Measurements from ENCODE around the gene EFHC1. TPM values are rescaled to one million over a fixed set of nuclear protein-coding genes. Genes with fewer than 3 reads are reported as not detected.

The EFHC1 gene
- polyA plus RNA-seq, 1 donor (not counting 4 experiments of a cell fraction or from before 2014, with no cell fraction given) = 20.5 TPM

DNA sequence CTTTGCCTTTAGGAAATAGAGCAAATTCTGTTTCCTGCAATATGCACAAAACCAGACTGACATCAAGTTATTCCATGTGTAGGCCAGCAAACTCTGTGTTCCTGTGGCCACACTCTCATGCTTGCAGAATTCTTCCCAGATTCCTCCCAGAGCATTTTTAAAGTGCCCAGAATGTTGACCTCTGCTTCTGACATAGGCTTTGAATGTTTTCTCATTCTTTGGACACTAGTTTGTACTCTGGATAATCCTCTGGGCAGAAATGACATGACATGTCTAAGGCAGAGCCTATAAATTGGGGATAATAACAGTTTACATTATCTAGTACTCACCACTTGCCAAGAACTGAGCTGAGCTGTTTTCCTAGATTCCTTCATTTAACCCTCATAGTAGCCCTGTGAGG lies 9.2 kb upstream of the EFHC1 start:
- Histone ChIP-seq H3K36me3 (ENCODE audit: control insufficient read depth in 2 of 2, extremely low read depth in 1 of 2, insufficient read depth in 2 of 2, low read length in 2 of 2) (no peaks in the 10 kb centered on the region), H3K4me1 (ENCODE audit: control insufficient read depth, extremely low read depth, insufficient read depth, low read length) (no peaks in the 10 kb centered on the region), H3K27me3 (ENCODE audit: control insufficient read depth, extremely low read depth, insufficient read depth, low read length) (no peaks in the 10 kb centered on the region), H2AFZ (ENCODE audit: control insufficient read depth, low read length) (no peak overlapping the region), H3K27ac (ENCODE audit: control insufficient read depth, insufficient read depth, low read length) (no peak overlapping the region), H3K9ac (ENCODE audit: control insufficient read depth, extremely low read depth, insufficient read depth, low read length) (no peak overlapping the region), H4K20me1 (ENCODE audit: control insufficient read depth, extremely low read depth, insufficient read depth, low read length) (no peaks in the 10 kb centered on the region), H3K79me2 (ENCODE audit: control insufficient read depth, insufficient read depth, low read length) (no peaks in the 10 kb centered on the region), H3K4me3 (ENCODE audit: control insufficient read depth in 2 of 3, extremely low read depth in 1 of 3, insufficient read depth in 2 of 3, low read depth in 1 of 3, low read length in 3 of 3) (no peak overlapping the region), H3K4me2 (ENCODE audit: control insufficient read depth, extremely low read depth, insufficient read depth, low read depth, low read length) (no peak overlapping the region), H3K9me1 (ENCODE audit: control insufficient read depth, extremely low read depth, insufficient read depth, low read length) (no peaks in the 10 kb centered on the region), H3K9me3 (ENCODE audit: control insufficient read depth, low read depth, low read length) (no peaks in the 10 kb centered on the region)
- DNase-seq (ENCODE audit: low read depth, low spot score) (no peak), FAIRE-seq (no peak)
- dilution Hi-C loops (cut with MboI; ENCODE audit: extremely low pct_ligation_motif_present, low sequenced_read_pairs) = loop anchor here (25.0 kb wide), 1 partner anchor 251 kb away; the partner anchor contains the start of gene TMEM14A
- TF ChIP-seq EZH2 (IDR thresholded peaks at IDR 0.05; ENCODE audit: low read length) = no peak
- TF ChIP-seq, protein P1, sequence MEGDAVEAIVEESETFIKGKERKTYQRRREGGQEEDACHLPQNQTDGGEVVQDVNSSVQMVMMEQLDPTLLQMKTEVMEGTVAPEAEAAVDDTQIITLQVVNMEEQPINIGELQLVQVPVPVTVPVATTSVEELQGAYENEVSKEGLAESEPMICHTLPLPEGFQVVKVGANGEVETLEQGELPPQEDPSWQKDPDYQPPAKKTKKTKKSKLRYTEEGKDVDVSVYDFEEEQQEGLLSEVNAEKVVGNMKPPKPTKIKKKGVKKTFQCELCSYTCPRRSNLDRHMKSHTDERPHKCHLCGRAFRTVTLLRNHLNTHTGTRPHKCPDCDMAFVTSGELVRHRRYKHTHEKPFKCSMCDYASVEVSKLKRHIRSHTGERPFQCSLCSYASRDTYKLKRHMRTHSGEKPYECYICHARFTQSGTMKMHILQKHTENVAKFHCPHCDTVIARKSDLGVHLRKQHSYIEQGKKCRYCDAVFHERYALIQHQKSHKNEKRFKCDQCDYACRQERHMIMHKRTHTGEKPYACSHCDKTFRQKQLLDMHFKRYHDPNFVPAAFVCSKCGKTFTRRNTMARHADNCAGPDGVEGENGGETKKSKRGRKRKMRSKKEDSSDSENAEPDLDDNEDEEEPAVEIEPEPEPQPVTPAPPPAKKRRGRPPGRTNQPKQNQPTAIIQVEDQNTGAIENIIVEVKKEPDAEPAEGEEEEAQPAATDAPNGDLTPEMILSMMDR (optimal IDR thresholded peaks at IDR 0.05 in 1 of 3, IDR thresholded peaks at IDR 0.05 in 1 of 3, conservative IDR thresholded peaks at IDR 0.05 in 1 of 3; ENCODE audit: extremely low read depth in 1 of 3, insufficient read depth in 2 of 3, low read length in 3 of 3) = no peak

DNA sequence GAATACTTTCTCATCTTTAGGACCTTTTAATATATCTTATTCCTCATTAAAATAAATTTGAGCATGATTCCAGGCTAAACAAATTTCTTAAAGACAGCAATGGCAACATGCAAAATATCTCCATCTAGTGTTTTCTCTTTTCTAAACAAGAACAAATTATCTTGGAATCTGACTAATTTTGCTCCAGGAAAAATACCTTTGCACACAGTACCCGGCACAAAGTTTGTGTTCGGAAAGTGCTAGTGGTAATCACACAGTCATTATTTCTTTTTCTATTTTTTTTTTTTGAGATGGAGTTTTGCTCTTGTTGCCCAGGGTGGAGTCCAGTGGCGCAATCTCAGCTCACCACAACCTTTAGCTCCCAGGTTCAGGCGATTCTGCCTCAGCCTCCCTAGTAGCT lies 8.2 kb upstream of the EFHC1 start:
- no peak for FAIRE-seq
- TF ChIP-seq, protein P1 (optimal IDR thresholded peaks at IDR 0.05 in 1 of 3, IDR thresholded peaks at IDR 0.05 in 1 of 3, conservative IDR thresholded peaks at IDR 0.05 in 1 of 3; ENCODE audit: extremely low read depth in 1 of 3, insufficient read depth in 2 of 3, low read length in 3 of 3) = no peak
- TF ChIP-seq EZH2 (IDR thresholded peaks at IDR 0.05; ENCODE audit: low read length) = no peak
- H3K27ac ChIP-seq (ENCODE audit: control insufficient read depth, insufficient read depth, low read length) = no peak overlapping the region

More for the DNA sequence above, 8.2 kb upstream of the EFHC1 start:
- no peak for DNase-seq (ENCODE audit: low read depth, low spot score)
- no peaks in the 10 kb centered on the region for H3K9me3 ChIP-seq (ENCODE audit: control insufficient read depth, low read depth, low read length)
- H2AFZ ChIP-seq (ENCODE audit: control insufficient read depth, low read length) = no peak overlapping the region
- H4K20me1 ChIP-seq (ENCODE audit: control insufficient read depth, extremely low read depth, insufficient read depth, low read length) = no peaks in the 10 kb centered on the region
- H3K4me3 ChIP-seq (ENCODE audit: control insufficient read depth in 2 of 3, extremely low read depth in 1 of 3, insufficient read depth in 2 of 3, low read depth in 1 of 3, low read length in 3 of 3) = no peak overlapping the region
- H3K79me2 ChIP-seq (ENCODE audit: control insufficient read depth, insufficient read depth, low read length) = no peaks in the 10 kb centered on the region
- H3K9me1 ChIP-seq (ENCODE audit: control insufficient read depth, extremely low read depth, insufficient read depth, low read length) = no peaks in the 10 kb centered on the region
- H3K36me3 ChIP-seq (ENCODE audit: control insufficient read depth in 2 of 2, extremely low read depth in 1 of 2, insufficient read depth in 2 of 2, low read length in 2 of 2) = no peaks in the 10 kb centered on the region
- no peaks in the 10 kb centered on the region for H3K27me3 ChIP-seq (ENCODE audit: control insufficient read depth, extremely low read depth, insufficient read depth, low read length)
- dilution Hi-C loops (cut with MboI; ENCODE audit: extremely low pct_ligation_motif_present, low sequenced_read_pairs) = loop anchor here (25.0 kb wide), 1 partner anchor 250 kb away; the partner anchor contains the start of gene TMEM14A
- peaks cover 8% of the 10 kb centered on the region for H3K4me1 ChIP-seq (ENCODE audit: control insufficient read depth, extremely low read depth, insufficient read depth, low read length)
- H3K9ac ChIP-seq (ENCODE audit: control insufficient read depth, extremely low read depth, insufficient read depth, low read length) = no peak overlapping the region
- H3K4me2 ChIP-seq (ENCODE audit: control insufficient read depth, extremely low read depth, insufficient read depth, low read depth, low read length) = no peak overlapping the region

Data from keratinocyte (primary cell).